ENCODE measurements around the gene C21orf58. TPM values are rescaled to one million over a fixed set of nuclear protein-coding genes. Genes with fewer than 3 reads are reported as not detected.

C21orf58 gene
- total RNA-seq, 4 donors from 2014 or later = 0.13 to 2.8 (median 1.2) TPM

GRCh38 chr21:46356494-46357334 is 33.0 kb upstream of the C21orf58 start:
- Histone ChIP-seq H3K36me3 (peaks cover 0 to 96% of the 10 kb centered on the region in 2 donors), H3K4me3 (no peak overlapping the region), H3K27me3 (no peaks in the 10 kb centered on the region), H3K4me1 (no peaks in the 10 kb centered on the region), H3K27ac (no peak overlapping the region), H3K9me3 (no peaks in the 10 kb centered on the region)
- TF ChIP-seq EP300 (IDR thresholded peaks at IDR 0.05) (no peak), POLR2A (IDR thresholded peaks at IDR 0.05) (no peak), CTCF (IDR thresholded peaks at IDR 0.05) (no peak), POLR2AphosphoS5 (IDR thresholded peaks at IDR 0.05) (no peak)
- 81 to 82% methylated on average over 4 to 10 of the region's 23 CpGs for WGBS, 2 donors (ENCODE audit: low coverage in 1 of 2)
- no peak for ATAC-seq

- Histone ChIP-seq H3K4me3 (no peak overlapping the region), H3K27ac (no peak overlapping the region), H3K27me3 (no peaks in the 10 kb centered on the region), H3K9me3 (no peaks in the 10 kb centered on the region), H3K36me3 (peaks cover 0 to 96% of the 10 kb centered on the region in 2 donors), H3K4me1 (no peaks in the 10 kb centered on the region)
- WGBS, 2 donors (ENCODE audit: low coverage in 1 of 2) = no CpG with 5 or more reads among the region's 13 CpGs
- TF ChIP-seq EP300 (IDR thresholded peaks at IDR 0.05) = no peak
- TF ChIP-seq POLR2A (IDR thresholded peaks at IDR 0.05) = no peak
- no peak for TF ChIP-seq CTCF (IDR thresholded peaks at IDR 0.05)
- no peak for TF ChIP-seq POLR2AphosphoS5 (IDR thresholded peaks at IDR 0.05)
- ATAC-seq = no peak
Observed at GRCh38 chr21:46356005-46356338, 32.3 kb upstream of the C21orf58 start.

GRCh38 chr21:46355161-46356004 is 31.7 kb upstream of the C21orf58 start:
- no peak for ATAC-seq

GRCh38 chr21:46354518-46354917 is 30.8 kb upstream of the C21orf58 start:
- Histone ChIP-seq H3K36me3 (peaks cover 0 to 99% of the 10 kb centered on the region in 2 donors), H3K4me3 (no peak overlapping the region), H3K27me3 (no peaks in the 10 kb centered on the region), H3K9me3 (no peaks in the 10 kb centered on the region), H3K4me1 (no peaks in the 10 kb centered on the region), H3K27ac (no peak overlapping the region)
- 80 to 82% methylated on average over 2 to 4 of the region's 13 CpGs for WGBS, 2 donors (ENCODE audit: low coverage in 1 of 2)
- no peak for ATAC-seq
- TF ChIP-seq POLR2AphosphoS5 (IDR thresholded peaks at IDR 0.05) = no peak
- TF ChIP-seq POLR2A (IDR thresholded peaks at IDR 0.05) = no peak

More at GRCh38 chr21:46355161-46356004, 31.7 kb upstream of the C21orf58 start:
- WGBS, 2 donors (ENCODE audit: low coverage in 1 of 2) = no CpG with 5 or more reads among the region's 33 CpGs
- H3K4me3 ChIP-seq = no peak overlapping the region
- TF ChIP-seq EP300 (IDR thresholded peaks at IDR 0.05) (no peak), POLR2A (IDR thresholded peaks at IDR 0.05) (no peak), CTCF (IDR thresholded peaks at IDR 0.05) (no peak), POLR2AphosphoS5 (IDR thresholded peaks at IDR 0.05) (no peak)
- H3K9me3 ChIP-seq = no peaks in the 10 kb centered on the region
- H3K36me3 ChIP-seq = peaks cover 0 to 96% of the 10 kb centered on the region in 2 donors
- no peaks in the 10 kb centered on the region for H3K4me1 ChIP-seq
- H3K27ac ChIP-seq = no peak overlapping the region
- H3K27me3 ChIP-seq = no peaks in the 10 kb centered on the region

GRCh38 chr21:46354046-46354445 is 30.4 kb upstream of the C21orf58 start:
- TF ChIP-seq POLR2A (IDR thresholded peaks at IDR 0.05) (no peak), CTCF (IDR thresholded peaks at IDR 0.05) (no peak), POLR2AphosphoS5 (IDR thresholded peaks at IDR 0.05) (no peak), EP300 (IDR thresholded peaks at IDR 0.05) (no peak)

More at GRCh38 chr21:46354046-46354445, 30.4 kb upstream of the C21orf58 start:
- Histone ChIP-seq H3K9me3 (no peaks in the 10 kb centered on the region), H3K4me3 (no peak overlapping the region), H3K4me1 (no peaks in the 10 kb centered on the region), H3K27me3 (no peaks in the 10 kb centered on the region), H3K36me3 (peaks cover 0 to 100% of the 10 kb centered on the region in 2 donors), H3K27ac (no peak overlapping the region)
- no peak for ATAC-seq
- WGBS, 2 donors (ENCODE audit: low coverage in 1 of 2) = 95 to 100% methylated on average over 1 to 7 of the region's 16 CpGs
